Keratinocyte (primary cell): ENCODE measurements around the gene VN1R2.
"Not testable (repeated sequence)": the region's sequence is repeated elsewhere in the genome, so short reads cannot be mapped to it uniquely, and the experiment has no call there.

Experiments used
- CTCF ChIP-seq, 3 experiments: IDR thresholded peaks in 1 of 3; conservative IDR thresholded peaks in 1 of 3; optimal IDR thresholded peaks in 1 of 3; 2 replicates in 2 of 3; 3 replicates in 1 of 3; pipeline versions ENCODE3 to v1.5.1; 2011; ENCODE audit warnings: low read length in 3 of 3, mild to moderate bottlenecking in 3 of 3, moderate library complexity in 2 of 3, control low read depth in 1 of 3, inconsistent platforms in 1 of 3; ENCODE audit not compliant: insufficient read depth in 2 of 3; ENCODE audit errors: extremely low read depth in 1 of 3
- EZH2 ChIP-seq: IDR thresholded peaks from one replicate; pipeline ENCODE4 v1.6.1; 2012; ENCODE audit warnings: inconsistent platforms, mild to moderate bottlenecking, low read length, moderate library complexity

GRCh38 chr19:53269861-53270260 lies 11.8 kb downstream of the VN1R2 start:
- not testable (repeated sequence) for TF ChIP-seq EZH2; CTCF (optimal IDR thresholded peaks at IDR 0.05 in 1 of 3, IDR thresholded peaks at IDR 0.05 in 1 of 3, conservative IDR thresholded peaks at IDR 0.05 in 1 of 3; ENCODE audit: extremely low read depth in 1 of 3, insufficient read depth in 2 of 3, low read length in 3 of 3)
